IMR-90 (cell line): ENCODE results near the gene TMEM219. TPM values are rescaled to one million over a fixed set of nuclear protein-coding genes. Genes with fewer than 3 reads are reported as not detected.

Source experiments
- ATAC-seq: fragments of 200-7000 bp; cut with Tn5 transposase; 2 replicates; pipeline ENCODE4 v1.9.1; 2020; ENCODE audit warnings: low read depth, mild to moderate bottlenecking, moderate library complexity
- BruUV-seq: library from RNA; stranded (reverse); fragments of 400-500 nt; replicated peaks from 2 replicates; lab custom pipeline; 2021; lab: Mats Ljungman, UMichigan
- CTCF ChIA-PET: fragments of 300-600 bp; formaldehyde crosslinking; extraction: SDS; loops from one replicate; lab custom pipeline; 2021; ENCODE audit warnings: antibody characterized with exemption; lab: Yijun Ruan, JAX
- POLR2A ChIA-PET: fragments of 300-600 bp; sonication (Branson Sonifier 250); formaldehyde crosslinking; loops from one replicate; lab custom pipeline; 2022; ENCODE audit warnings: antibody characterized with exemption; ENCODE audit not compliant: unreplicated experiment; lab: Charles Lee
- DNase-seq: peaks from one replicate; pipeline ENCODE4 v3.0.0; 2013
- H2AFZ ChIP-seq: replicated peaks from 2 replicates; pipeline ENCODE3; 2013; ENCODE audit warnings: low read length, mild to moderate bottlenecking; ENCODE audit not compliant: poor library complexity
- H2AK5ac ChIP-seq: 2 replicates; pipeline ENCODE4 v1.6.1; 2013; ENCODE audit warnings: low read depth, low read length, inconsistent platforms
- H2AK9ac ChIP-seq: replicated peaks from 2 replicates; pipeline ENCODE3; 2013; ENCODE audit warnings: mild to moderate bottlenecking, low read depth, low read length, moderate library complexity; ENCODE audit not compliant: poor library complexity
- H2BK120ac ChIP-seq: 2 replicates; pipeline ENCODE4 v1.6.1; 2013; ENCODE audit warnings: low read depth, low read length, inconsistent platforms
- H2BK15ac ChIP-seq: 3 replicates; pipeline ENCODE4 v1.6.1; 2013; ENCODE audit warnings: low read depth, low read length, inconsistent platforms
- H2BK20ac ChIP-seq: 2 replicates; pipeline ENCODE4 v1.6.1; 2013; ENCODE audit warnings: low read depth, mild to moderate bottlenecking, inconsistent platforms, low read length, moderate library complexity
- H2BK5ac ChIP-seq: 2 replicates; pipeline ENCODE4 v1.6.1; 2013; ENCODE audit warnings: mild to moderate bottlenecking, low read depth, low read length, inconsistent platforms; ENCODE audit not compliant: poor library complexity, severe bottlenecking
- H3K14ac ChIP-seq: replicated peaks from 2 replicates; pipeline ENCODE4 v1.6.1; 2013; ENCODE audit warnings: low read depth, low read length, inconsistent platforms
- H3K18ac ChIP-seq: 2 replicates; pipeline ENCODE4 v1.6.1; 2013; ENCODE audit warnings: low read depth, low read length, control low read depth
- H3K23ac ChIP-seq: 2 replicates; pipeline ENCODE4 v1.6.1; 2013; ENCODE audit warnings: low read depth, low read length, inconsistent platforms
- H3K27ac ChIP-seq: 2 replicates; pipeline ENCODE4 v1.5.1; 2013; ENCODE audit warnings: mild to moderate bottlenecking, control low read depth, low read length; ENCODE audit not compliant: insufficient read depth
- H3K27me3 ChIP-seq: 2 replicates; pipeline ENCODE4 v1.6.1; 2013; ENCODE audit warnings: low read length; ENCODE audit not compliant: control insufficient read depth, insufficient read depth
- H3K36me3 ChIP-seq: 2 replicates; pipeline ENCODE4 v1.6.1; 2013; ENCODE audit warnings: low read length, mixed read lengths; ENCODE audit not compliant: control insufficient read depth, insufficient read depth
- H3K4ac ChIP-seq: 2 replicates; pipeline ENCODE4 v1.6.1; 2013; ENCODE audit warnings: low read depth, low read length, inconsistent platforms
- H3K4me1 ChIP-seq: 2 replicates; pipeline ENCODE4 v1.6.1; 2013; ENCODE audit warnings: low read length, mixed read lengths; ENCODE audit not compliant: control insufficient read depth, insufficient read depth
- H3K4me2 ChIP-seq: 2 replicates; pipeline ENCODE4 v1.6.1; 2013; ENCODE audit warnings: low read depth, mild to moderate bottlenecking, control low read depth, low read length, moderate library complexity
- H3K4me3 ChIP-seq: 2 replicates; pipeline ENCODE4 v1.5.1; 2013; ENCODE audit warnings: low read depth, mild to moderate bottlenecking, control low read depth, low read length, moderate library complexity; ENCODE audit not compliant: insufficient read depth
- H3K56ac ChIP-seq: 2 replicates; pipeline ENCODE4 v1.6.1; 2013; ENCODE audit warnings: low read length, inconsistent platforms; ENCODE audit not compliant: insufficient read depth; ENCODE audit errors: extremely low read depth
- H3K79me1 ChIP-seq, 2 experiments: 2 replicates each; pipeline ENCODE4 v1.6.1; 2013; ENCODE audit warnings: low read length in 2 of 2, inconsistent platforms in 1 of 2, low read depth in 1 of 2
- H3K9ac ChIP-seq: 2 replicates; pipeline ENCODE4 v1.6.1; 2013; ENCODE audit warnings: low read depth, low read length, control low read depth
- H3K9me1 ChIP-seq: 2 replicates; pipeline ENCODE4 v1.6.1; 2013; ENCODE audit warnings: low read length, inconsistent platforms; ENCODE audit not compliant: insufficient read depth
- H3K9me3 ChIP-seq: 2 replicates; pipeline ENCODE4 v1.6.1; 2013; ENCODE audit warnings: low read length; ENCODE audit not compliant: control insufficient read depth, insufficient read depth
- H4K20me1 ChIP-seq: 2 replicates; pipeline ENCODE4 v1.6.1; 2013; ENCODE audit warnings: low read length, inconsistent platforms; ENCODE audit not compliant: insufficient read depth
- H4K5ac ChIP-seq: 2 replicates; pipeline ENCODE4 v1.6.1; 2013; ENCODE audit warnings: mild to moderate bottlenecking, low read depth, low read length, control low read depth
- H4K8ac ChIP-seq, 2 experiments: 2 replicates each; pipeline ENCODE4 v1.6.1; 2013; ENCODE audit warnings: low read depth in 2 of 2, low read length in 2 of 2, control low read depth in 1 of 2, inconsistent platforms in 1 of 2
- H4K91ac ChIP-seq: 2 replicates; pipeline ENCODE4 v1.6.1; 2013; ENCODE audit warnings: low read depth, low read length, inconsistent platforms; ENCODE audit not compliant: insufficient read depth
- MXI1 ChIP-seq: IDR thresholded peaks from 2 replicates; pipeline ENCODE4 v1.6.1; 2012; ENCODE audit warnings: low read depth, mild to moderate bottlenecking, low read length, moderate library complexity, borderline replicate concordance
- NFE2L2 ChIP-seq: fragments of 150-350 bp; IDR thresholded peaks from 2 replicates; pipeline ENCODE4 v1.6.1; 2016; ENCODE audit warnings: low read depth, mild to moderate bottlenecking, low read length
- WGBS, 2 experiments: methylation state at CpG; one replicate each; pipeline versions ENCODE4 v1.1.5 to v1.1.7; 2013; ENCODE audit warnings: missing lambda C conversion rate in 2 of 2; ENCODE audit not compliant: insufficient read length in 1 of 2; ENCODE audit errors: extremely low coverage in 2 of 2; 5-methylcytosine and 5-hydroxymethylcytosine counted together
- dilution Hi-C: fragments of 300-500 bp; cut with HindIII; formaldehyde crosslinking; loops from one replicate; pipeline ENCODE4 v1.14.3; 2018; ENCODE audit warnings: low sequenced_read_pairs; ENCODE audit not compliant: unreplicated experiment
- in situ Hi-C: fragments of 300-500 bp; cut with MboI; formaldehyde crosslinking; loops from 3 replicates; pipeline ENCODE4 v1.14.3; 2019; ENCODE audit warnings: low sequenced_read_pairs, inconsistent platforms, mixed read lengths
- intact Hi-C: fragments of 100-400 bp; cut with micrococcal nuclease; formaldehyde crosslinking; loops from 2 replicates; pipeline ENCODE4 v1.10.0; 2022
- polyA plus RNA-seq, 3 experiments: library from polyadenylated mRNA; depleted of rRNA; stranded (reverse); fragments of >200 nt; gene quantifications; 2 replicates each; pipeline ENCODE4 v1.2.3, GENCODE V29; 2012; ENCODE audit warnings: low replicate concordance in 1 of 3
- total RNA-seq: library from RNA; depleted of rRNA; stranded (reverse); fragments of >200 nt; gene quantifications from 2 replicates; pipeline ENCODE4 v1.2.3, GENCODE V29; 2012

TMEM219 gene
- total and polyA plus RNA-seq, 2 of the 4 experiments (the other 2 are of a cell fraction) = 47.0 to 95.3 TPM

DNA sequence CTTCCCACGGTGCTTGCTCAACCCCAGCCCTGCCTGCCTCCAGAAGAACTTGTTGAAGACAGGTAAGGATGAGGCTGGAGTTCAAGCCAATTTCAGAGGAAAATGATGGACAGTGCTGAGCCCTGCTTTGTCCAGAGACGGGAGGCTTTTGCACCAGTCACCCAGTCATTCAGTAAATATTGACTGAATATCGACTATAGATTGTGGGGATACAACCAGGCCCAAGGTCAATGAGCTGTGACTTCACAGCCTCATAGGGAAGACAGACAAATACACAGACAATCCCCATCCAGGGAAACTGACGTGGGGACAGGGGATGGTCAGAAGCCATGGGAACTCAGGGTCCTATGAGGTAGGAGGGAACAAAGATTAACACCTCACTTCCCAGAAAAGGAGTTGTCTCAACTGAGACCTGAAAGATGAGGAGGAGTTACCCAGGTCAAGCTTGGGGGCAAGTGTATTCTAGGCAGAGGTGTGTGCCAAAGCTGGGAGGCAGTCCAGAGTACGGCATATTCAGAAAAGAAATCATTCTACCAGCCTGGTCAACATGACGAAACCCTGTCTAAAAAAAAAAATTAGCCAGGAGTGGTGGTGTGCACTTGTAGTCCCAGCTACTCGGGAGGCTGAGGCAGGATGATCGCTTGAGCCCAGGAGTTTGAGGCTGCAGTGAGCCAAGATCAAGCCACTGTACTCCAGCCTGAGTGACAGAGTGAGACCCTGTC lies 54.8 kb downstream of the TMEM219 start:
- no peak overlapping the region for H2AFZ ChIP-seq
- dilution Hi-C loops (no loop called here), in situ Hi-C loops (no loop called here), intact Hi-C loops (no loop called here)
- no peak overlapping the region for H3K4ac ChIP-seq
- H3K4me1 ChIP-seq = no peaks in the 10 kb centered on the region
- H3K23ac ChIP-seq = no peak overlapping the region
- H3K9me1 ChIP-seq = no peaks in the 10 kb centered on the region
- no peaks in the 10 kb centered on the region for H3K36me3 ChIP-seq
- H3K4me2 ChIP-seq = no peak overlapping the region
- H2BK20ac ChIP-seq = no peak overlapping the region
- no TSS peak for BruUV-seq
- H3K56ac ChIP-seq = no peak overlapping the region
- ChIA-PET POLR2A (no interaction called here), CTCF (no interaction called here)
- no peak overlapping the region for H3K27ac ChIP-seq
- no peaks in the 10 kb centered on the region for H4K20me1 ChIP-seq
- H4K91ac ChIP-seq = no peak overlapping the region
- no peak overlapping the region for H2BK15ac ChIP-seq
- peaks cover 6% of the 10 kb centered on the region for H3K27me3 ChIP-seq
- WGBS, 2 experiments = no CpG with 5 or more reads among the region's 8 CpGs
- no peak overlapping the region for H2BK5ac ChIP-seq
- H4K8ac ChIP-seq = no peak overlapping the region
- H4K5ac ChIP-seq = no peak overlapping the region
- H3K14ac ChIP-seq = no peak overlapping the region
- DNase-seq (no peak), ATAC-seq (no peak)
- H2BK120ac ChIP-seq = no peak overlapping the region
- H3K79me1 ChIP-seq = no peaks in the 10 kb centered on the region
- H3K9me3 ChIP-seq = no peaks in the 10 kb centered on the region
- H3K4me3 ChIP-seq = no peak overlapping the region
- TF ChIP-seq NFE2L2 (no peak), MXI1 (no peak)
- no peak overlapping the region for H3K9ac ChIP-seq
- H2AK5ac ChIP-seq = no peak overlapping the region
- H2AK9ac ChIP-seq = no peak overlapping the region
- no peak overlapping the region for H3K18ac ChIP-seq
